ENCODE results near the gene CSNK1D.

CSNK1D gene

GRCh38 chr17:82310877-82311276, 37.4 kb upstream of the CSNK1D start:
- DNase-seq (ENCODE audit: low spot score), result no peak

GRCh38 chr17:82309656-82310570, 36.4 kb upstream of the CSNK1D start:
- DNase-seq (ENCODE audit: low spot score), result no peak

GRCh38 chr17:82305727-82306300, 32.3 kb upstream of the CSNK1D start:
- no peak for DNase-seq (ENCODE audit: low spot score)

GRCh38 chr17:82304826-82305726, 31.6 kb upstream of the CSNK1D start:
- no peak for DNase-seq (ENCODE audit: low spot score)

DNA sequence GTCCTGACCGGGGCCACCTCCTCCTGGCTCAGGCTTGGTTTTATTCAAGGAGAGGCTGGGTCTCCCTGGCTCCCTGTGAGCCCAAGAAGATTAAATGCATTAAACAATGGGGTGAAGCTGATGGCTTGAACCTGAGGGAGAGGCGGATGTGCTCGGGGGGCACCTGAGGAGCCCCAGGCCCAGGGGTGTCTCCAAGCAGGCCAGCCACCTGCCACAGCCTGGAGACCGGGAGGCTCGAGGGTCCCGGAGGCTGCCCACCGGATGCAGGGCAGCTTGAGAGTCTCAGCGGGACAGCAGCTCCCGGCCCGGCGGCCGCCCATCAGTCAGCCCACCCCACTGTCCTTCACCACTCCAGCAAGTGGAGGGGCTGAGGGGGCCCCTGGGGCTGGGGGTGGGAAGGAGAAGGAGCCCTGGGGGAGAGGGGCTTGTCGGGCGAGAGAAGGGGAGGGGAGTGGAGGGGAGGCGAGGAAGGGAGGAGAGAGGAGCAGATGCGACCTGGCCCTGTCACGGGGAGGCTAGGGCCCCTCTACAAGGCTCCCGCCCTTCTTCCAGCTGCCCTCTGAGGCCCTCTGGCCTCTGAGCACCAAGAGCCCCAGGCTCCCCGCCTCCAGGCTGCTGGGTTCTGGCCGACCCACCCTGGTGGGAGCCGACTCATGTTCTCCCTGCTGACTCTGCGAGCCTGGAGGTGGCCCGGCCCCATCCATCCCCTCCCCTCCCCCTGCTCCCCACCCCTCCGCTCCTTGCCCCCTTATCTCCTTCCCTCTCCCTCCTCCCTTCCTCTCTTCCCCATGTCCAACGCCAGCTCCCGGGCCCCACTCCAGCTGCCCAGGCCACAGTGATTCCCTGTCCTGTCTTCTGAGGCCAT, 30.7 kb upstream of the CSNK1D start:
- no peak for DNase-seq (ENCODE audit: low spot score)

DNA sequence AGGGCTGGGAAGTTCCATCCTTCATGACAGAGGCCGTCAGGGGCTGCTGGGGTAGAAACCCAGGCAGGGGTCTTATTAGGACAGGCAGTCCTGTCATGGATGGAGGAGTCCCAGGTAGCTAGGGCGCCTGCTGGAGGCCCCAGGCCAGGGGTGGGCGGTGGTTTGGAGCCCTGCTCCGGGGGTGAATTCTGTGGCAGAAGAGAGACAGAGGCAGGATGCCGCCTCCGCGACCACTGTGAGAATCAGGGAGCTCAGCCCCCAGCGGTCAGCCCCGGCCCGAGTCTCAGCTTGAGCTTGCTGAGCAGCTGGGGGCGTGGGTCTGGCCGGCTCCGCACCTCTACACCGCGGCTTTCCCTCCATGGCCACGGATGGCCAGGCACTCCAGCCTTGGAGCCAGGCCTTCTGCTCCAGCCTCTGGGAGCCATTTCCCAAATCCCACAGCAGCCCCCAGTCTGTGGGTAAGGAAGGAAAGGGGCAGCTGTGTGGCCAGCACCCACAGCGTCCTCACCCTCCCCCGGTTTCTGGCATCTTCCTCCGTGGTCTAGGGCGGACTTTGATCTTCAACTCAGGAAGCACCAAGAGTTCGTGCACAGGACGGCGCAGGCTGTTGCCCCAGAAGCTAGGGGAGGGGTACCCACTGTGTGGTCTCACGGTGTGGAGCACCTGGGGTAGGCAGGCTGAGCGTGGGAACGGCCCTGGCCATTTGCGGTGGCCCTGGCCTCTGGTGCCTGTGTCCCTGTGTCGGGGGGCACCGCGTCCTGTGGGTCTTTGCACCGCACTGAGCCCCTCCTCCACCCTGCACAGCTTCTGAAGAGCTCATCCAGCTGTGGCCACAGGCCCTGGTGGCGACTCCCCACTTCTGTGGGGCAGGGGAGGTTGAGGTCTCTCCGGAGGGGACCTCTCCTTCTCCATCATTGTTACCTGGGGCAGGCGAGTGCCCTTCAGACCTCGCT, 29.8 kb upstream of the CSNK1D start:
- no peak for DNase-seq (ENCODE audit: low spot score)

DNA sequence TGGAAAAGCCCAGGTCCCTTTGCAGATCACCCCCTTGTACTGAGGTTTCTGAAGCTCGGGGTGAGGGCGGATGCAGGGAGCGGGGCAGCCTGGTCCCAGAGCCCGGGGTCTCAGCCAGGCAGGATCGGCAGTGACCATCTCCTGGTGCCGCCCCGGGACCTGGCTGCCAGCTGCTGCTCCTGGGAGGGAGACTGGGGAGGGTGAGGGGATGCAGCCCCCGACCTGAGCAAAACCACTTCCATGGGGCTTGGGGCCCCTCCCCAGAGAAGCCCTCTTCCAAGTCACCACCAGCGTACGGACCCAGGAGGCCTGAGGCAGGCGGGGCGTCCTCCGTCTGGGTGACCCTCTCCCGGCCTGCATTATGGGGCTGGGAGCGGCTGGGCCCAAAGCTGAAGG, 29.1 kb upstream of the CSNK1D start:
- DNase-seq (ENCODE audit: low spot score), result no peak

DNA sequence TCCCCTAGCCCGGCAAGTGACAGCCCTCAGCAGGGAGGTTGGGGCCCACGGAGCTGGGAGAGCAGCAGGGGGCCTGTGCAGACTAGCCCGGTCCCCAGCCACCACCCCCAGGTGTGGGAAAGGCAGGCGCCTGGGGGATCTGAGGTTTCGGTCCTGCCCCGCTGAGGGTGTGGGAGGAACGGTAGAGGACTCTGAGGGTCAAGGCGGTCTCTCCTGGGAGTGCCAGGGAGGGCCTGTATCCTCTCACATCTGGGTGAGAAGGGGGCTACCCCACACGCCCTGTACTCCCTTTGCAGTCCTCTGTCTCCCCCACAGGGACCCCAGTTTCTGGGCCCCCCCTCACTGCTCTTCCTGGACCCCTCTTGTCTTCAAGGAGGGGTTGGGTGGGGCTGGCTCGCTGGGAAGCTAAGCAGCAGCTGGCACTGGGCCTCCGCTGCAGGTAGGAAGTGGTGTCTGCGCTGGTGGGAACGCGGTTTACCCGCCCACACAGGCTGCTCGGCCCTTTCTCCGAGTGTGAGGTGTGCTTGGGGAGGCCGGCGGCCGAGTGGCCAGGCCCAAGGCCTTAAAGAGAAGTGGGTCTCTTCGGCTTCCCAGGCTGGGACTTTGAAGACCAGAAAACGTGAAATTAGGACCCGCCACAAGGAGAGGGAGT, 28.5 kb upstream of the CSNK1D start:
- no peak for DNase-seq (ENCODE audit: low spot score)

DNA sequence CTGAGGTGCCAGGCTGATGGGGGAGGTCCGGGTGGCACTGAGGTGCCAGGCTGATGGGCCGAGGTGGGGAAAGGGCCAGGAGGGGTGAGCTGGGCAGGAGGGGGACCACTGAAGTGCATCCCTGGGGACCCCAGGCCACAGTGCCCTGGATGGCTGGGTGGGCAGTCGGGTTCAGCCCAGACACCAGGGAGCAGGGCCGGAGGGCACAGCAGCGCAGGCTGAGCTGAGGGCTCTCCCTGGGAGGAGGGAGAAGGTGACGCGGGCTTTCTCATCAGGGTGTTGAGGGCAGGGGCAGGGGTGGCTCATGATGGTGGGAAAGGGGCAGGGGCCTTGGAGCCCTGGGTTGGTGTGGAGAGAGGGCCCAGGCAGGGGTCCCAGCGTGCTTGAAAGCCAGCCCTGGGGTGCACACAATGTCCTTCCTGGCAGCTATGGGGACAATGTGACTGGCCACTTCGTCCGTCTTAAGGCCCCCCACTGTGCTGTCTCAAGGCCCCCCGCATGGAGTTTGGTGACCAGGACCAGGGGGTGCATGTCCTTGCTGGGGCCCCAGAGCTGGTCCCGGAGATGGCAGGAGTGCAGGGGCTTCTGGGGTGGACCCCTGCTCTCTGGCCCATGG, 27.9 kb upstream of the CSNK1D start:
- DNase-seq (ENCODE audit: low spot score), result no peak

DNA sequence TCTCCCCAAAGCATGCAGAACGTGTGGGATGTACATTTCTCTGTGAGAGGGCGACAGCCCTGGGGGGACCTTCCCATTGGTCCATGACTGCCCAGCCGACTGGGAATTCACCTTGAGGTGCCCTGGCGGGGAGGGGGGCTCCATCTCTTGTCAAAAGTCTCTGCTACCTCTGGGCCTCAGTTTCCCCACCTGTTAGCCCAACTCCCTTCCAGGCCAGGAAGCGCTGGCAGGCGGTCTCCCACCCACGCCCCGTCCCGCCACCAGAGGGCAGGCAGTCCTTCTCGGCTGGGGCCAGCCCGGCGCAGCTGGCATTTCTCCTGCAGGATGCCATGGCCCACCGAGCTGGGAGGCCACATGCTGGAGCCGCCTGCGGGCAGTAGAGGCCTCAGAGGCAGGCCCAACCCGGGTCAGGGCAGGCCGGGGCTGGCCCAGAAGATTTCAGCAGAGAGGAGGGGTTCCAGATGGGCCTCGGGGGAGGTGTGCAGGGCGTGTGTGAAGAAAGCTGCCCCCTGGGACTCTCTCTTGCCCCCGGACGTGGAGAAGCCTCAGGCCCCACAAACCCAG, 27.3 kb upstream of the CSNK1D start:
- no peak for DNase-seq (ENCODE audit: low spot score)

DNA sequence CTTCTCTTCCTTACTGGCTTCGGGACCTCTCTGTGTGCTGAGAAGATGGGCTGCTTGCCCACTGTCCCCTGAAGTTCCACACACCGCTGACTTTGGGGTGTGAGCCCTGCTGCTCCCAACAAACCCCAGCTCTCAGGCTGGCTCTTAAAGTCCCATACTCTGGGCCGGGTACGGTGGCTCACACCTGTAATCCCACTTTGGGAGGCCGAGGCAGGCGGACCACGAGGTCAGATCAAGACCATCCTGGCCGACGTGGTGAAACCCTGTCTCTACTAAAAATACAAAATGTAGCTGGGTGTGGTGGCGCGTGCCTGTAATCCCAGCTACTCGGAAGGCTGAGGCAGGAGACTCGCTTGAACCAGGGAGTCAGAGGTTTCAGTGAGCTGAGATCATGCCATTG, 26.7 kb upstream of the CSNK1D start:
- no peak for DNase-seq (ENCODE audit: low spot score)

- DNase-seq (ENCODE audit: low spot score), result no peak
Observed at GRCh38 chr17:82299452-82299851, 26.0 kb upstream of the CSNK1D start.

GRCh38 chr17:82298538-82299421, 25.3 kb upstream of the CSNK1D start:
- no peak for DNase-seq (ENCODE audit: low spot score)

GRCh38 chr17:82297714-82298537, 24.4 kb upstream of the CSNK1D start:
- DNase-seq (ENCODE audit: low spot score), result peak; percentile 84

- no peak for DNase-seq (ENCODE audit: low spot score)
Observed at GRCh38 chr17:82297280-82297713, 23.8 kb upstream of the CSNK1D start.

DNA sequence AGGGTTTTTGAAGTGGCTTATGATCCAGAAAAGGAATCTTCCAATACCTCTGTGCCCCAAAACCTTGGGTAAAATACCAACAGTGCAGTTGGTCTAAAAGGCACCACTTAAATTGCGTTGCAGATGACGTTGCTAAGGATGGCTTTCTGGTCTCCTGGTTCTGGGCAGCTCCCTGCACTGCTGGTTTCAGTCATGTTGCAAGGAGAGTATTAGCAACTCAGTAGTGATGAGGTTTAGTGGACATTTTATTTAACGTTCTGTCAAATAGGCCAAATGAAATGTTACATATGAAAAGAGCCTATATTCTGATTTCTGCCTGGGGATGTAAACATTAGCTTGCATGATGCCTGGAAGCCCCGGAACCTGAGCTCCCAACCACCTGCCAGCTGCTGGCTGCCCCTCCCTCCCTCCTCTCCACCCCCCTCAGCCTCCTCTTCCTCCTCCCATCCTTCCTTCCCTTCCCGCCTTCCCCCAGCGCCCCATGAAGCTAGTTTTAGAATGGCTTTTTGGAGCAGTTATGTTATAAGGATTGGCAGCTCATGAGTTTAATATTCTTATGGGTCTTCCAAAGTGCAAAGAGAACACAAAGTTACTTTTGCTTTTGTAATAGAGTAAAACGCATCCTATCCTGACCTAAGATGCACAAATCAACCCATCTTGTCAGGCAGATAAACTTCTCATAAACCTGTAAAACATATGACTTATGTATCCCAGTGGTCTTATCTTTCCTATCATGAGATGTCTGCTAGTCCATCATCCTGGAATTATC, 23.2 kb upstream of the CSNK1D start:
- no peak for DNase-seq (ENCODE audit: low spot score)
